Mesodermal cell (in vitro differentiated cells): ENCODE data around the gene FAM167B. TPM values are rescaled to one million over a fixed set of nuclear protein-coding genes. Genes with fewer than 3 reads are reported as not detected.

Source experiments
- H3K27ac ChIP-seq: 2 replicates; pipeline ENCODE4 v1.7.0; 2013; ENCODE audit warnings: mild to moderate bottlenecking, low read depth, low read length, moderate library complexity; ENCODE audit not compliant: severe bottlenecking
- H3K36me3 ChIP-seq: 2 replicates; pipeline ENCODE4 v1.7.1; 2013; ENCODE audit warnings: mild to moderate bottlenecking, low read length, moderate library complexity; ENCODE audit not compliant: control insufficient read depth, insufficient read depth
- H3K4me1 ChIP-seq: one replicate; pipeline ENCODE4 v1.7.1; 2013; ENCODE audit warnings: mild to moderate bottlenecking, low read length; ENCODE audit not compliant: insufficient read depth, control insufficient read depth, poor library complexity, severe bottlenecking
- H3K4me3 ChIP-seq: 2 replicates; pipeline ENCODE4 v1.7.0; 2013; ENCODE audit warnings: low read length, control low read depth, mild to moderate bottlenecking; ENCODE audit not compliant: insufficient read depth, poor library complexity, severe bottlenecking; ENCODE audit errors: extremely low read depth
- H3K9me3 ChIP-seq: 2 replicates; pipeline ENCODE4 v1.7.1; 2013; ENCODE audit warnings: mild to moderate bottlenecking, low read length, moderate library complexity; ENCODE audit not compliant: control insufficient read depth
- WGBS, 2 experiments: methylation state at CpG; one replicate each; pipeline ENCODE4 v1.1.5; 2013; ENCODE audit warnings: missing lambda C conversion rate in 2 of 2; ENCODE audit not compliant: insufficient coverage in 2 of 2; 5-methylcytosine and 5-hydroxymethylcytosine counted together
- polyA plus RNA-seq, 2 experiments: library from polyadenylated mRNA; stranded (reverse); fragments of 50-300 nt; gene quantifications; one replicate each; pipeline ENCODE4 v1.2.3, GENCODE V29; 2013

The FAM167B gene
- 0.55 TPM for polyA plus RNA-seq (2013, experiment 1 of 2)
- polyA plus RNA-seq (2013, experiment 2 of 2), result 0.96 TPM

DNA sequence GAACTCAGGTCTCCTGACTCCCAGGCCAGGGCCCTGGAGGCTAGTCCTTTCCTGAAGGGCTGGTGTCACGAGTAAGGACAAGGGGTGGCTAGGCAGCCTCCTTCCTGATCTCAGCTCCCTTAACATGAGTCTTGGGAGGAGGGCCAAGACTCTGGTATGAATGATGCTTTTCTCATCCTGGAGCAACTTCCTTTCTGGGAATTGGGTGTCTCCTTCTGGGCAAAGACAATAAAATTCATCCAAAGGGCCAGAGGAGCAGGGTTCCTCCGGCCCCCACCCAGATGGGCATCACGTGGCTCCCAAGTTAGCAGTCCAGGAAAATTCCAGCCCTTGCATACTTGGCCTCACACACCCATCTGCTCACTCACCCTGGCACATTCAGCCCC lies at the start of gene FAM167B:
Gene FAM167B, plus strand, starts transcription at position 335 of the 386 bp plus-strand sequence. CDS start 200 bp downstream, outside the sequence.
- no peaks in the 10 kb centered on the region for H3K36me3 ChIP-seq
- 60 to 89% methylated on average over 1 of the region's 3 CpGs for WGBS, 2 experiments
- H3K4me1 ChIP-seq, result peaks cover 18% of the 10 kb centered on the region
- H3K27ac ChIP-seq, result no peak within 1 kb of the TSS
- H3K9me3 ChIP-seq, result no peaks in the 10 kb centered on the region
- no peak within 1 kb of the TSS for H3K4me3 ChIP-seq

- peaks cover 10% of the 10 kb centered on the region for H3K4me1 ChIP-seq
- H3K36me3 ChIP-seq, result peaks cover 54% of the 10 kb centered on the region
- H3K9me3 ChIP-seq, result no peaks in the 10 kb centered on the region
- no peak overlapping the region for H3K27ac ChIP-seq
- WGBS, 2 experiments, result 89 to 90% methylated on average over 2 to 4 of the region's 6 CpGs
- no peak overlapping the region for H3K4me3 ChIP-seq
These were observed 49.2 kb upstream of the FAM167B start for GRCh38 chr1:32197837-32198236.

- Histone ChIP-seq H3K27ac (peak overlapping the region; percentile 16), H3K36me3 (peaks cover 48% of the 10 kb centered on the region), H3K9me3 (no peaks in the 10 kb centered on the region), H3K4me3 (no peak overlapping the region), H3K4me1 (peaks cover 10% of the 10 kb centered on the region)
- 87 to 100% methylated on average over 2 to 3 of the region's 3 CpGs for WGBS, 2 experiments
These were observed 48.6 kb upstream of the FAM167B start for GRCh38 chr1:32198237-32199042.

GRCh38 chr1:32199043-32199716 lies 47.8 kb upstream of the FAM167B start:
- peak overlapping the region; percentile 29 for H3K27ac ChIP-seq
- H3K9me3 ChIP-seq, result no peaks in the 10 kb centered on the region
- peaks cover 40% of the 10 kb centered on the region for H3K36me3 ChIP-seq
- 79 to 92% methylated on average over 2 of the region's 4 CpGs for WGBS, 2 experiments
- peaks cover 10% of the 10 kb centered on the region for H3K4me1 ChIP-seq
- no peak overlapping the region for H3K4me3 ChIP-seq

DNA sequence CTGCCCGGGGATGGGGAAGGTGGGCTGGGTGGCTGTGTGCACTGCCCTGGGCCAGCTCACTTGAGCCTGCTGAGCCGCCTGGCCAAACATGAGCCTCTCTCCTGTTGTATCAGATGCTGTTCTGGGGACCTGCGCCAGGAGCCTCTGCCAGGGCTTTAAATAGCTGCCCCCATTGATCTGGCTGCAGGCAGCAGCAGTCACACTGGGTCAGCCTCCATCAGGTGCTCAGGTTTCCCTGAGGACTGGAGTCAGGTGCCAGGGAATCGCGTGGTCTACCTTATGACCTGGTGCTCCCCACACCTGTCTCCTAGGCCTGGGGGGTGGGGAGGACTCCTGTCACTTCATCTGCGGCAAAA lies 47.3 kb upstream of the FAM167B start:
- Histone ChIP-seq H3K9me3 (no peaks in the 10 kb centered on the region), H3K27ac (peak overlapping the region; percentile 88), H3K4me1 (peaks cover 10% of the 10 kb centered on the region), H3K4me3 (peak overlapping the region; percentile 55), H3K36me3 (peaks cover 35% of the 10 kb centered on the region)
- WGBS, 2 experiments, result 62 to 63% methylated on average over 2 to 3 of the region's 6 CpGs

- WGBS, 2 experiments, result 0% methylated on average over 16 to 19 of the region's 34 CpGs
- Histone ChIP-seq H3K27ac (peak within 1 kb of the TSS; percentile 88), H3K4me1 (peaks cover 10% of the 10 kb centered on the region), H3K36me3 (peaks cover 28% of the 10 kb centered on the region), H3K4me3 (peak within 1 kb of the TSS; percentile 55), H3K9me3 (no peaks in the 10 kb centered on the region)
These were observed 46.6 kb upstream of the FAM167B start, which contains the start of gene CCDC28B for GRCh38 chr1:32200226-32201010. CCDC28B (plus strand) TSS chr1:32200595; CDS start chr1:32201936, 1,341 bp downstream.

DNA sequence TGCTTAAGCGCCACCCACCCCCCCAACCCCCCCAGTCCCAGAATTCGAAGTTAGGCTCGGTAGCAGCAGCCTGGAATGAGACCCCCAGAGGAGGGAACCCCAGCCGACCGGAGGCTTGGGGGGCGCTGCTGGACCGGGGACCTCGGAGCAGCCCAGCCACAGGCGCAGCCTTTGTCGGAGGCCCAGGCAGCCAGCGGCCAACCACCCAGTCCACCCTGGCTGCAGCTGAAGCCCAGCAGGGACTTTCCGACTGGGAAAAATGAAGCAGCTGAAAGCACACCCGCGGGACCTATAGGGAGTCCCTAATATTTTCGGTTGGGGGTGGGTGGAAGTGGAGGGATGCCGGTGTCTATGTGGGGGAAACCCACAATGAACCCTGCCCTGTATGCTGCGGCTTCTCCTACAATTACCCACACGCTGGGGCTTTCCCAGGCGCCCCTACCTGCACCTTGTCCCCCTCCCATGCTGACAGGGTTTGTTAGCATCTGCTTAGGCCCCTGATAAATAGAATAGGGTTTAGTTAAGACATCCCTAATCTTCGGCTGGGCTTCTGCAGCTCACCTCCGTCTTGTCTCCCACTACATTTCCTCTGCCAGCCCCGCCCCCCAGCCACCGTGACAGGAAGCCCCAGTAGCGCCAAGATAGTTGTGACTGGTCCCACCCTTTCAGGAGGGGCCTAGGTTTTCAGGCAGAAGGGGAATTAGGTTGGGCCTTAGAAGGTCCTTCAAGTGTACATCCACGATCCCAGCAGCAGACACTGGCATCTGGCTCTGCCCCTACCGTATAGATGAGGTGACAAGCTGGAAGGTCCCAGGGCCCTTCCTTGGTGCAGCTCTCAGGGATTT lies 45.8 kb upstream of the FAM167B start:
- no peaks in the 10 kb centered on the region for H3K9me3 ChIP-seq
- H3K27ac ChIP-seq, result peak overlapping the region; percentile 88
- WGBS, 2 experiments, result 6 to 15% methylated on average over 9 to 19 of the region's 26 CpGs
- H3K36me3 ChIP-seq, result peaks cover 20% of the 10 kb centered on the region
- H3K4me3 ChIP-seq, result peak overlapping the region; percentile 55
- H3K4me1 ChIP-seq, result peaks cover 10% of the 10 kb centered on the region

DNA sequence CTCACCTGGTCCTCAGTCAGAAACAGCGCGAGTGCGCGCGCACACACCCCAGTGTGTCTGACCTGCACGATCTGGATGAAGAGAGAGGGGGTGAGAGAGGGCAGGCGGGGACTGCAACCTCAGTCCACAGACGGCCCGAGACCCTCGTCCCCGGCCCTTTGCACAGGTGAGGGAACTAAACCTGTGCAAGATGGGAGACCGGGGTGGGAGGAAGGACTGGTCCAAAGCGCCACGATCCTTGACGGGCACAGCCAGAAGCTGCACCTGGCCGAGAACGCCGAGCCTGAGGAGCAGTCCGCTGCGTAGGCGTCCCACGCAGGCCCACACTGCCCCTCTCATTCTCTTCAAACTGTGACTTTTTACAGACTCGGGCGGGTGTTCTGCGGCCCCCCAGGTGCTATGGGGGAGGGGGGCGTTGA lies 42.1 kb upstream of the FAM167B start:
- peaks cover under 1% of the 10 kb centered on the region for H3K4me1 ChIP-seq
- 75 to 78% methylated on average over 12 to 18 of the region's 26 CpGs for WGBS, 2 experiments

GRCh38 chr1:32205401-32206370 lies 41.3 kb upstream of the FAM167B start, which contains the start of gene IQCC:
IQCC (plus strand) TSS chr1:32205671; CDS start chr1:32205682, 11 bp downstream.
- peak within 1 kb of the TSS; percentile 23 for H3K27ac ChIP-seq
- WGBS, 2 experiments, result 0 to 9% methylated on average over 54 to 67 of the region's 77 CpGs

More for the DNA sequence above, 42.1 kb upstream of the FAM167B start:
- peaks cover 11% of the 10 kb centered on the region for H3K36me3 ChIP-seq
- H3K27ac ChIP-seq, result peak overlapping the region; percentile 13
- no peaks in the 10 kb centered on the region for H3K9me3 ChIP-seq
- H3K4me3 ChIP-seq, result peak overlapping the region; percentile 68

More at GRCh38 chr1:32205401-32206370, 41.3 kb upstream of the FAM167B start, which contains the start of gene IQCC:
- Histone ChIP-seq H3K4me1 (no peaks in the 10 kb centered on the region), H3K9me3 (no peaks in the 10 kb centered on the region), H3K4me3 (peak within 1 kb of the TSS; percentile 68), H3K36me3 (peaks cover 11% of the 10 kb centered on the region)
